Measurements from ENCODE around the gene LIME1. TPM values are rescaled to one million over a fixed set of nuclear protein-coding genes. Genes with fewer than 3 reads are reported as not detected.
"Not testable (repeated sequence)": the region's sequence is repeated elsewhere in the genome, so short reads cannot be mapped to it uniquely, and the experiment has no call there.

LIME1 gene
- total and polyA plus RNA-seq, 2 of the 4 experiments (the other 2 are of a cell fraction), result 0.36 to 7.8 TPM

DNA sequence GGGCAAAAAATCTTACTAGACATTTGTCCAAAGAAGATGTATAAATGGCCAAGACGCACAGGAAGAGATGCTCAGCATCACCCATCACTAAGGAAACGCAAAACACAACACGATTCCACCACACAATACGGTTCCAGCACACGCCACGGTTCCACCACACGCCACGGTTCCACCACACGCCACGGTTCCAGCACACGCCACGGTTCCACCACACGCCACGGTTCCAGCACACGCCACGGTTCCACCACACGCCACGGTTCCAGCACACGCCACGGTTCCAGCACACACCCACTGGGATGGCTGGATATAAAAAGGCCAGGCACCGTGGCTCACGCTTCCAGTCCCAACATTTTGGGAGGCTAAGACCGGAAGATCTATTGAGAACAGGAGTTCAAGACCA lies 40.4 kb downstream of the LIME1 start:
- H2BK15ac ChIP-seq (ENCODE audit: low read depth, low read length); H3K4ac ChIP-seq (ENCODE audit: low read depth, low read length); H2AFZ ChIP-seq (replicated peaks; ENCODE audit: low read length, poor library complexity); ATAC-seq (ENCODE audit: low read depth); H2BK20ac ChIP-seq (ENCODE audit: low read depth, low read length); H4K5ac ChIP-seq (ENCODE audit: low read depth, low read length); H3K36me3 ChIP-seq (ENCODE audit: control insufficient read depth, insufficient read depth, low read length); H4K91ac ChIP-seq (ENCODE audit: insufficient read depth, low read depth, low read length); H3K14ac ChIP-seq (replicated peaks; ENCODE audit: low read depth, low read length); H3K23ac ChIP-seq (ENCODE audit: low read depth, low read length); H2AK9ac ChIP-seq (replicated peaks; ENCODE audit: low read depth, low read length, poor library complexity); H3K18ac ChIP-seq (ENCODE audit: low read depth, low read length); DNase-seq; H3K9ac ChIP-seq (ENCODE audit: low read depth, low read length); H3K4me2 ChIP-seq (ENCODE audit: low read depth, low read length); H3K9me3 ChIP-seq (ENCODE audit: control insufficient read depth, insufficient read depth, low read length); H3K9me1 ChIP-seq (ENCODE audit: insufficient read depth, low read length); H2BK5ac ChIP-seq (ENCODE audit: low read depth, low read length, poor library complexity, severe bottlenecking); H3K27me3 ChIP-seq (ENCODE audit: control insufficient read depth, insufficient read depth, low read length); H2AK5ac ChIP-seq (ENCODE audit: low read depth, low read length); dilution Hi-C loops (cut with HindIII; ENCODE audit: low sequenced_read_pairs, unreplicated experiment); in situ Hi-C loops (cut with MboI; ENCODE audit: low sequenced_read_pairs); H3K4me1 ChIP-seq (ENCODE audit: control insufficient read depth, insufficient read depth, low read length); H3K4me3 ChIP-seq (ENCODE audit: insufficient read depth, low read depth, low read length); H3K56ac ChIP-seq (ENCODE audit: extremely low read depth, insufficient read depth, low read length); CTCF ChIA-PET; H4K8ac ChIP-seq (ENCODE audit: low read depth in 2 of 2, low read length in 2 of 2); POLR2A ChIA-PET (ENCODE audit: unreplicated experiment); H3K27ac ChIP-seq (ENCODE audit: insufficient read depth, low read length); H2BK120ac ChIP-seq (ENCODE audit: low read depth, low read length); BruUV-seq (replicated peaks): not testable (repeated sequence)
- intact Hi-C loops (cut with micrococcal nuclease), result loop anchor here (5.0 kb wide), 1 partner anchor 195 kb away; no protein-coding TSS in a partner anchor
- H3K79me1 ChIP-seq (ENCODE audit: low read depth in 1 of 2, low read length in 2 of 2), result peaks cover 14 to 54% of the 10 kb centered on the region in 2 experiments
- WGBS, 2 experiments (ENCODE audit: extremely low coverage in 2 of 2, insufficient read length in 1 of 2), result 83% methylated on average over 3 of the region's 23 CpGs; no CpG with 5 or more reads in 1 of the 2 experiments
- peaks cover 25% of the 10 kb centered on the region for H4K20me1 ChIP-seq (ENCODE audit: insufficient read depth, low read length)

Measured in IMR-90 (cell line).